HG02884 (cell line): ENCODE measurements around the gene RARB.

Experiments
- ATAC-seq: cut with Tn5 transposase; IDR thresholded peaks from one replicate; pipeline ENCODE4 v1.9.1; 2021; ENCODE audit warnings: mild to moderate bottlenecking, moderate library complexity; ENCODE audit not compliant: unreplicated experiment

RARB gene

DNA sequence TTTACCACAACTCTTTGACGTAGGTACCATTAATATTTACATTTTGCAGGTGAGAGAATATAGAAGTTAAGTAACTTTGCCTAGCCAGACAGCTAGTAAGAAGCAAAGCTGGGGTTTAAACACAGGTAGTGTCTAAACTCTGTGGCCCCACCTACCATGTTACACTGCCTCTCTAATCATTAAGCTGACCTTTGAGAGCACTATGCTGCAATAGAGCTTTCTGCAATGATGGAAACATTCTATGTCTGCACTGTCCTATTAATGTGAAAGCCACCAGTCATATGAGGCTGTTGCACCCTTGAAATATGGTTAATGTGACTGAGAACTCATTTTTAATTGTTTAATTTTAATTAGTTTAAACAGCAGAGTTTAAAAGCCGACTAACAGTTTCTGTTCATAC, 6.3 kb upstream of the RARB start:
- no peak for ATAC-seq

DNA sequence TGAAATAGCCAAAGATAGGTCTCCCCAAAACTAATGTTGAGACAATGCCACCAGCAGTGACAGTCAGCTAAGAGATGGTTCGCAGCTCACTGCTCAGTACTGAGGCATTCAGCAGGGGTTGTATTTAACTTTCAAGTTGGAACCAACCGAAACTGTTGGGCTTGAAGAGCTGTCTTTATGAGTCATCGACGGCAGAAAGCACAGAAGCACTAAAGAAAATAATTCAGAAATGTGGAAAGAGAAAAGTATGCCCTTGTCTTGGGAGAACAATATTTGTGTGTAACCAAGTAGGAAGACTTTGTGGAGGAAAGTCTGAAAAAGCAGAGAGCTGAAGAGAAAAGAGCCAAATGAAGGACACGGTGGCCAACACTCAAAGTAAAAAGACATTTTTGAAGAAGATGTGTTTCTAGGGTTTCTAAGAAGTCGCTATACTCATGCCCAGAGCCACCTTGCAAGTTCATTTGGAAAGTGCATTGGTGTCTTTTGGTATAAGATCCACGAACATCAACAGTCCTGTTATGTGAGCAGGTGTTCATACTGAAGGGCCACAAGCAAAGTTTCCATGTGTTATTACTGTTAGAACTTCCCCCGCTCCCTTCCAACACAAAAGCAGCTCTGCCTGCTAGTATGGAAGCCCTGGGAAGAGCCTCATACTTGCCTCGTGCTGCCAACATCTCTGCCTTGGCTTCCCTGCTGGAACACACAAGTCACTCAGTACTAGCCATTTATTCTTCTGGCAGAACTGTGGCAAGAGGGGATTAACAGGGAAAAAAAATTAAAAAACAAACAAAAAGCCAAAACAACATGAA, 4.1 kb upstream of the RARB start:
- no peak for ATAC-seq

DNA sequence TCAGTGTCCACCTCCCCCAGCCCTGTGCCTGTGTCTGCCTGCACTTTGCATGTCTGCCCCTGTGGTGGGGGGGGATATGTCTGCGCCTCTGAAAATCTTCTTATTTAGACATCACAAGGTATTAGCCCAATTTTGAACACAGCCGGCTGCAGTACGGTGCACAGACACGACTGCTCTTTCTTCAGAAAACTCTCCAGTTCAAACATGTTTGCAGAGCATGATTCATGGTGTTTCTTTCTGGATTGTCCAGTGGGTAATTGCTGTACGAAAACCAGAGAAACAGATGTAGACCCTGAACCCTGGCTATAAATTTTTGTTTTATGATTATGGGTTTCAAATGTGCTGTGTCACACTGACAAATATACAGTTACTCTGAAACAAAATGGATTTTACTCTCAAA, 3.4 kb upstream of the RARB start:
- no peak for ATAC-seq

DNA sequence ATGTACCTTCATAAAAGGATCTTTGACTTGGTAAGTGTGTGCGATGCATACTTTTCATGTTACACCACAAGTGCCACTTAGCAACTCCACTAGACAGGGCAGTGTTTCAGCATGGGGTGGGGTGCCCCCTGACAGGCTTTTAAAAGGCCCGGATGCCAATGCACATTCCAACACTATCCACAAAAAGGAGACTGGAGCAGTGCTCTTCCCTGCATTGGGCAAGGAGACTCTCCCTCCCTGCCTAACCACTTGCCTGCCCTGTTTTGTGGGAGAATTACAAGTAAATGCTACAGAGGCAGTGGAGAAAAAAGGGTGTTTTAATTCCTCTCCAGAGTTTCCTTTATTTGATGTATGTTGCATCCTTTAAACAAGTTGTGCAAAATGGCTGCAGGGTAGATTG, 1.7 kb upstream of the RARB start:
- ATAC-seq, result no peak

DNA sequence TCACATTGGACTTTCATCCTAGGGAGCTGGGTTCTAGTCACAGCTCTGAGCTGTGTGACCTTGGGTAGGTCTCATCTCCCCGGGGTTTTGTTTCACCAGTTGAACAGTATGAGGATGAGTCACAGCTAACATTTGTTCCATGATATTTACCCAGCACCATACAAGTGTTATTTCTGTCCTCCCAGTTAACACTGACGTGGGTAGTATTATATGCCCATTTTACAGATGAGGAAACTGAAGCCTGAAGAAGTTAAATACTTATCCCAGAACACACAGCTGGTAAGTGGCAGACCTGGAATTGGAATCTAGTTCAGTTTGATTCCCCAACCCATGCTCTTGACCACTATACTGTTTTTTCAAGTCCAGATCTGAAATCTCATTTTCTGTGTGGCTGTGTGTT, 908 bp upstream of the RARB start:
- no peak for ATAC-seq

DNA sequence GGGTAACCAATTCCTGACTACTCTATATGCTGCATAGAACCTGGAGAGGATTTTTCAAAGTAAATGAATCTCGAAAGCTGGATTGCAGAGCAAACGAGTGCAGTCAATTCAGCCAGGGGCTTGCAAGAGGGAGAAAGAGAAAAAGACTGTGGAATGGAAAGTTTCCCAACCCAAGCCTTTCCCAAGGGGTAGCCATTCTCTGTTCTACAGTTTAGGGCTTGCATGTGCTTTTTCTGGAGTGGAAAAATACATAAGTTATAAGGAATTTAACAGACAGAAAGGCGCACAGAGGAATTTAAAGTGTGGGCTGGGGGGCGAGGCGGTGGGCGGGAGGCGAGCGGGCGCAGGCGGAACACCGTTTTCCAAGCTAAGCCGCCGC, 511 bp upstream of the RARB start:
- no peak for ATAC-seq

DNA sequence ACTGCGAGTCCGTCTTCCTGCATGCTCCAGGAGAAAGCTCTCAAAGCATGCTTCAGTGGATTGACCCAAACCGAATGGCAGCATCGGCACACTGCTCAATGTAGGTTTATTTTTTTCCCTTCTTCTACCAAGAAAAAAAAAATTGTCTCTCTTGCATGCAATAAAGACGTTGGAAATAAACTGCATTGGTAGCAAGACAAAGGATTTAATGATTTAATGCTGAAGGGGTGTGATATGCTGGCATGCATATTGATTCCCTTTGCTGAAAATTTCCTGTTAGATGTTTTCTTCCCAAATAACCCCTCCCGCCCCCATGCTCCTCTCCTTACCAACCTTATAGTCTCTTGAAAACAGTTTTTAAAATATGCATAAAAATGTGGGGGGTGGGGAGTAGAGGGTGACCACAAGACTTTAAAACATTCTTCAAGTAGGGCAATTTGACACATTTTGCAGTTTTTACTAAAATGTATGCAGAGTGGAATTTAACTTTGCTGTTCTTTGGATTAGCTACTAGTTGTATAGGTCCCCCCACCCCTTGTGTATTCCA, 799 bp downstream of the RARB start:
- ATAC-seq, result no peak

DNA sequence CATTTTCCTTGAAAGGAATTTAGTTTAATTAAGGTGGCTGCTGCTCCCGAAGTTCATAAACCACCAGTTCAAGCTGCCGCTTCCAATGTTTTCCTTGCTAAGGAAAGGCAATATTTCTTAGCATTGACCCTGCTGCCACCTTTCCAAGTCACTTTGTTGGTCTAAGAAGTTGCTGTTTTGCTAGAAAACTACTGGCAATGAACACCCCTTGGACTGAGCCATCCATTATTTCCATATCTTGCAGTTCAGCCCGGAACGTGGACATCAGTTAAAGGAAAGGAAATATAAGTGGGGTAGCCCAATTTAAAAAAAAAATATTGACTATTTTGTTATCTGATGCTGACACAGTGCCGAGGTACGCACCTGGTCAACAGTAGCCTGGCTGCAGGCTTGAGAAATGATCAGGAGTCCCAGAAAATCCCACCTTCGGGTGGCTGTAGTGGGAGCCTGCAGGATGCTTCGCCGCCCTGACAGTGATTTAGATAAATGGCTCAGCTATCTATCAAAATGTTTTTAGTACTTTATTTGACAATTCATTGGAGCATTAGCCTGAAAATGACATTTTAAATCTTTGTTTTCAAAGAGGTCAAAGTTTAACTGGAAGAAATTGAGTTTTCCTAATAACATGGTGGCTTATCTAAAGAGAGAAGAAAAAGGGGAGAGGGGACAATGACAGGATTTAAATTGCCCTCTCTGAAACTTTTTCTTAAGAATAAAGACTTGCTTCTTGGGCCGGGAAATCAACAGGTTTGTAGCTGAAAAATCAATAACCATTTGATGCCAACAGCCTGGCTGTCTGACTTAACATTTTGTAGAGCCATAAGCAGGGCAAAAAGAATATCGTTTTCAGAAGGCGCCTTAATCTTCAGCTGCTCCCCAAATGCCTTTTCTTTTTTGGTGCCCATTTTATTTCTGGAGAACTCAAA, 1.6 kb downstream of the RARB start:
- no peak for ATAC-seq

DNA sequence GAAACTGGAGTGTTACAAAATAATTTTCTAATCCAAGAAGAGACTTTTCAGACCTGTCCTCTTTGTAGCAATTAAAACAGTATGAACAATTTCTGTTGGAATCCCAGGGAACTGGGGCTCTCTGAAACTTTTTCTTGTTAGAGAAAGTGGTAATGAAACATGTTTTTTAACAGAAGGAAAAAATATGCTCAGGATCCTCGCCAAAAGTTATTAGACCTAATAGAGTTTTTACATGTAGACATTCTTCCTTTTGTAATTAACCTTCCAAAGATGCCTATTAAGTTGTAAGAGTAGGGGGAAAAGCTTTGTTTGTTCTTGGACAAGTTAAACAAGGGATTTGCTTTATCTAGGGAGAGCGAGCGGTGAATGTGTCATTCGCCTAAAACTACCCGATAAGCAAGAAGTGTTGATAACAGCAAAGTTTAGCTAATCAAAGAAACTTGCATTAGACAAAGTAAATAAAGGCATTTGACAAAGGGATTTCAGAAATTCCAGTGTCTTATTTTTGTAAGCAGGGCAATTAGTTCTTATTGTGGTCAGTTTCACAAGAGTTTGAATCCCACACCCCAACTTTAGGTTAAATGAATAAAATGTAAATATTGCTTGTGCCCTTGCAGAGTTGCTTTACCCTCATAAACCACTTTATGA, 2.3 kb downstream of the RARB start:
- no peak for ATAC-seq

DNA sequence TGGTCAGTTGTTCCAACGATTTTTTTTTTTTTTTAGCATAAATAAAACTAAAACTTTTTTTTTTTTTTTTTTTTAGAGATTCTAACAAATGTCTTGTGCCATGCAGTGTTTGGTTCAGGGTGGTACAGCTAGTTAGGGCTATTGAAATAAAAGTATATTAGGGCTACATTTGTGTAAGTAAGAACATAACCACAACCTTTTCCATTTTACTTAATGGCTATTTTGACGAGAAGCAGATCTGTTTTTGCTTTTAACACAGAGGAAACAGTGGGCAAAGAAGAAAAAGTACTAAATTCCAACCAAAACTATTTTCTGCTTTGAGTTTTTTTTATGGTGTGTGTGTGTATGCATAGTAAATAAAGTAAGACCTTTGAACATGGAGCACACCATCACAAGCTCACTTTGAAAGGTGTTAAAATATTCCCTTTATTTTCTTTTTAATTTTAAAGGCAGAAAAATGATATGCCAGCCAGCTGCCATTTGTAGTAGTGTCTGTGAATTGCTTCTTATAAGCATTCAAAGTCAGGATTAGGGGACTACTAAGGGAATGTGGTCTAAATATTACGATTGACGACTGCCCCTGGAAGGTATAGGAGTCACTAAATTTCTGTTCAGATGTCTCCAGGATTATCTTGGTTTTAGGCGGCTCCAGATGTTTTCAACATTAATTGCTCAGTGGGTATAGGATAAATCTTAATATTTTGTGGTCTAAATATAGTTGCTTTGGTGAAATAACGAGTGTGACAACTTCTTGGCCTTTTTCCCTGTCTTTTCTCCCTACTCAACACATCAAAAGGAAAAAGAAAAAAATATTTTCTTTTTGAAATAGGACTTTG, 3.1 kb downstream of the RARB start:
- ATAC-seq, result no peak

DNA sequence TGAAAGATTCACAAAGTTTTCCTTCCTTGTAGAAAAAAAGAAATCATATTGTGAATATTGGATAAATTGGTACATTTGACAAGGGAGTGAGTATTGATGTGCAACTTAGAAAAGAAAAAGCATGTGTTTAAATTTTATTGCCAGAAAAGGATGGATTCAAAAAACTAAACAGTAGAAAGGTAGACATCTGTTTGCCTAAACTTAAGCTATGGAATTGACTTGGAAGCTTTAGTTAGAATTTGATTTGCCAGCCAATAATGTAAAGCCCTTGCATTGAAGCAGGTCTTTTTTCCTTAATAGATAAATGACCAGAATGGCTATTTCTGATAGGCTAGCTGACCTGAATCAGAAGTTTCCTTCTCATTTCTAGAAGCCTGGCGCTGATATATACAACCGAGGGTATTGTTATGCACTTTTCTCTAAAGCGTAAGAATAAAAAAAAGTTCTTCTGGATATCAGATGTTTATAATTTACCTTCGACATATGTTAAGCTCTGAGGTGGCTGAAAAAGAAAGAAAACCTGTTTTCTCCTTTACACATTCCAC, 4.2 kb downstream of the RARB start:
- ATAC-seq, result no peak

DNA sequence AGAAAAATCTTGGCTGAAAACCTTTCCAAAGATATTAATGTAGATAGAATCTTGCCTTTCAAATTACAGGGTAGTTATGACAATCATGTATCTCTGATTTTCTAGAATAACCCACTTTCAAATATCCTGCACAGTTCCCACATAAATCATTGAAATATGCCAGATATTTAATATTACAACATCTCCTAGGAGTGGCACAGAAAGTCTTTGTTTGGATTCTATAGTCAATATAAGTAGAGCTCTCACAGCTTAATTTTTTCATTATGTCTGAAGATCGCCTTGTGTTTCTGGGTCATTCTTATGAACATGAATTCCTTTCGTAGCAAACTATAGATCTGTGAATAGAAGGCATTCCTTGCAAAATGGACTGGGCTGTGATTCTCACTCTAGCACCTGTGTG, 5.0 kb downstream of the RARB start:
- no peak for ATAC-seq

DNA sequence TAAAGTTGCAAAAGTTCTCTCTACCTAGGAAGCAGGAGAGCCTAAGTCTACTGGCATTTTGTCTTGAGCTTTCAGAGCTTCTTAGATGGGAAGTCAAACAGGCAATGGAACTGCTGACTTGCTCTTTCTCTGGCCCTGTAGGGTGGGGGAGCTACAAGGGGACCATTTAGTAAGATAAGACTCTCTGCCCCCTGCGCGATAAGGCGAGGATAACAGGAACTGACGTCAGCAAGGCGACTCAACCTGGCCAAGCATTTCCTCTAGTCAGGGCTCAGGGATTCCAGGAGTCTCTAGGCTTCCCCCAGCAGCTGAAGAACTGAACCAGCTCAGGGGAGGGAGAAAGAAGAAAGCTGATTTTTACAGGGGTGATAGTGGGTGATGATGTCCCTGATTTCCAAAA, 5.8 kb downstream of the RARB start:
- no peak for ATAC-seq

DNA sequence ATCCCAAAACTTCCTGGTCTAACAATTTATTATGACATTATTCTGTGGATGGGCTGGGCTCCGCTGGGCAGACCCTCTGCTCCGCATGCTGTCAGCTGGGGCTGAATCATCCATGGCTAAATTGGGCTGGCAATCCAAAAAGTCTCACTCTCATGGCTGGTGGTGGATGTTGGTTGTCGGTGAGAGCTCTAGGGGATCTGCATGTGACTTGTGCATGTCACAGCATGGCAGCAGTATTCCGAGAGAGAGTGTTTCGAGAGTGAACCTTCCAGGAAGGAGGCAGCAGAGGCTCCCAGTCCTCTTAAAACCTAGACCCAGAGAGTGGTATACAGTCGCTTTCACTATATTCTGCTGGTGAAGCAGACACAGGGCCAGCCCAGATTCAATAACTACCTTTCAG, 9.9 kb downstream of the RARB start:
- no peak for ATAC-seq

DNA sequence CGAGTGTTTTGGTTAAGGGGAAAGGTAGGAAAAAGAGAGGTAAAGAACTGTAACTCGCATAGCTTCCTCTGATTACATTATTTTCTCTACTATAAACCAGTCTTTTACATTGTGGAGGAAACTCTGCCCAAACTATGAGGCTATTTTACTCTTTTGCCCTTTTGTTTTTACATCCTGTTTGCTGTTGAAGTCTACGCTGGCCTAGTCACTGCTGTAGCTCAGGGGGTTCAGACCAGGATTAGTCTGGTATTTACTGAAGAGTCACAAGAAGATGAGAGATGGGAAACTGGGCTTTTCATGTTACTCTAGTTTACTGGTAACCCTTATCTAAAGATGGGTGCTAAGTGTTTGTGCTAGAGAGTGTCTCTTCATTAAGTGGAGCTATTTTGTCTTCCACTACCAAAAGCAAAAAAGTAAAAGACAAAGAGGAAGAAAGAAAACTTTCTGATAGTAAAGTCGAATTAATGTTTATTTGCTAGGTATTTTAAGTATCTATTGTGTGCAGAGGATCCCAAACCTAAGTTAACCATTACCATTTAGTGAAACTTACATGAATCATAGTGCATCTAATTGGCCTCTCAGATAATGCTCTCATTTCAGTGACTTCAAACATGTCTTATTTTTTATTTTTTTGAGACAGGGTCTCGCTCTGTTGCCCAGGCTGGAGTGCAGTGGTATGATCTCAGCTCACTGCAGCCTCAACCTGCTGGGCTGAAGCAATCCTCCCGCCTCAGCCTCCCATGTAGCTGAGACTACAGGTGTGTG, 10.9 kb downstream of the RARB start:
- no peak for ATAC-seq

DNA sequence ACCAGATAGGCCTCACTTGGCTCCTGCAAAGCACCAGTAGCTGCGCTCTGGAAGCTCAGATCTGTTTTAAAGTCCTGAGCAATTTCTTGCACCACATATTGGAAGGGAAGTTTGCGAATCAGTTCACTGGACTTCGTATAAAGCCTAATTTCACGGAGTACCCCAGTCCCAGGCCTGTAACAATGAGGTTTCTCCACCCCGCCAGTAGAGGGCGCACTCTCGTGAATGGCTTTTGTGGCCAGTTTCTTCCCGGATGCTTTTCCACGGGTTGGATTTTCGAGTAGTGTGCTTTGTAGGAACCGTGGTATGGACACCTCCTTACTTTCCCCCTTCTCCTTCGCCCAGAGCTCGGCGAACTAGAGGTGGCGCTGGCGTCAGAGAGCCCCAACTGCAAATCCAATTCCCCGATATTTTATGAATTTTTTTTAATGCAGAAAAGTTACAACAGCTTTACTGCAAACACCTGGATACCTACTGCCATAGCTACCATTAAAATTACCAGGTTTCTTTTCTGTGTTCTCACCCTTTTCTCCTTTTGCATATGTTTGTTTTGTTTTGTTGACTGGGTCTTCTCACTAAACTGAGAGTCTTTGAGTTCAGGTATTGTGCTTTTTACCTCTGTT, 13.3 kb downstream of the RARB start:
- no peak for ATAC-seq

DNA sequence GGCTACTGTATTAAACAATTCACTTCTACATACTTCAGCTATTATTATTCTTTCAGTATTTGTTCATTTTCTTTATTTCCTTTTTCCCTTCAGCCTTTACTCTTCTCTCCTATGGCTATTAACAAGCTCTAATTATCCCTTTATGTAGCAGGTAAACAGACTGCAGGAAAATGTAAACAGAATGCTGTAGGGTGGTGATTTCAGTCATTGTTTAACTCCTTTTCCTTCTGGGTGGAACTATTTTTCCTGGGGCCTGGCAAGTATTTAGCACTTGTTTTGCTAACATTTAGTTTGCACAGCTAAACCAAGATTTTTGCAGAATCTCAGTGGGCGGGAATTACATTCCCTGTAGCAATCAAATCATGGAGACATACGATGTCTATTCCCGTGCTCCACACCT, 14.4 kb downstream of the RARB start:
- no peak for ATAC-seq

DNA sequence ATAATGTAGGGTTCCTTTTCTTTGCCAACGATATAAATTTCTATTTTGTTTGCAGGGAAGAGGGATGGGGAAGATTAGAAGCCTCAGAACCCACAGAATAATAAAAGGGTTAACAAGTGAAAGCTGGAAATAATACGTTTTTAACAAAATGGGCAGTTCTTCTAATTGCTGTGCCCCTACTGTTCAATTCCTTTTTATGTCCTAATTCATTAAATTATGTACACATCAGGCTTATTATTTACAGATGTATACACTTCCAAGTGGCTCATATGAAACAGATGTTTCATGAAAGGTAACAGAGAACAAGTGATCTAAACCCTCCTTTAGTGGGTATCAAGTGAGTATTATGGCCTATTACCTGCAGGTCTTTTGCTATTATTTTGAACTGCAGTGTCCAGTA, 16.2 kb downstream of the RARB start:
- ATAC-seq, result no peak

DNA sequence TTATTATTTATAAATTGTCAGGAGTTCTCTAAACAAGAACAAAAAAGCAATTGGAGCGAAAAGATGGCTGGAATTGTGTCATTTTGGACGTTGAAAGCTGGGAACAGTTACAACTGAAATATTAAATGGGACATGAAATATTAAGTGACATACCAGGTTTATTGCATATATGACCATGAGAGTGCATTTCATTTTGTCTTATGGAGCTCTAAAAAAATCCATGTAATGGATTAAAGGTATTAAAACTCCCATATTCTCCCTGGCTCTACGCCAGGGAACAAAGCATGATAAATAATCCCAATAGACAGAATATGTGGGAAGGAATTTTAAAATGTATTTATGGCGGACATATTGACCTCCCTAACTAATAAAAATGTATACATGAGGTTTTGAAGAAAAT, 17.7 kb downstream of the RARB start:
- ATAC-seq, result no peak
